Gastrocnemius medialis (tissue), 4 donors: ENCODE measurements around the gene MYO15A. TPM values are rescaled to one million over a fixed set of nuclear protein-coding genes. Genes with fewer than 3 reads are reported as not detected.

ENCODE experiments used
- ATAC-seq, 2 donors: fragments of 150-250 bp; one replicate each; pipeline ENCODE4 v1.9.1; 2016
- DNase-seq, 2 donors: peaks; one replicate each; pipeline ENCODE4 v3.0.0-alpha.2; 2019
- H3K27ac ChIP-seq, 4 donors: fragments of 200-600 bp; sonication (generic); 1 replicate in 1 of 4; 2 replicates in 3 of 4; pipeline ENCODE4 v1.5.1; 2016 to 2018; ENCODE audit warnings: mild to moderate bottlenecking in 2 of 4, moderate library complexity in 1 of 4
- H3K27me3 ChIP-seq, 3 donors: fragments of 200-600 bp; sonication (generic) in 2 of 3; 1 replicate in 1 of 3; 2 replicates in 2 of 3; pipeline versions ENCODE4 v1.5.1 to v1.6.0; 2016 to 2019; ENCODE audit warnings: mild to moderate bottlenecking in 1 of 3, moderate library complexity in 1 of 3
- H3K36me3 ChIP-seq, 2 donors: fragments of 200-600 bp; sonication (generic) in 1 of 2; one replicate each; pipeline ENCODE4 v1.5.1; 2017 to 2018
- H3K4me1 ChIP-seq, 2 donors: fragments of 200-600 bp; sonication (generic) in 1 of 2; one replicate each; pipeline ENCODE4 v1.5.1; 2016 to 2017; ENCODE audit warnings: mild to moderate bottlenecking in 2 of 2
- H3K4me3 ChIP-seq, 4 donors: fragments of 200-600 bp; sonication (generic) in 3 of 4; 1 replicate in 1 of 4; 2 replicates in 3 of 4; pipeline ENCODE4 v1.5.1; 2016 to 2019; ENCODE audit warnings: mild to moderate bottlenecking in 2 of 4
- H3K9me3 ChIP-seq, 3 donors: fragments of 200-600 bp; sonication (generic) in 2 of 3; 1 replicate in 1 of 3; 2 replicates in 2 of 3; pipeline ENCODE4 v1.5.1; 2016 to 2019
- POLR2A ChIP-seq, 2 donors: fragments of 450-650 bp; IDR thresholded peaks; one replicate each; pipeline ENCODE4 v1.6.1; 2017; ENCODE audit warnings: antibody characterized with exemption in 2 of 2, mild to moderate bottlenecking in 2 of 2, moderate library complexity in 2 of 2
- in situ Hi-C, 4 donors: fragments of 200-750 bp; cut with MboI; loops; one replicate each; pipeline versions ENCODE4 v1.15.0 to v1.8.0; 2017; ENCODE audit warnings: low sequenced_read_pairs in 4 of 4
- intact Hi-C: fragments of 100-400 bp; cut with DNase I; formaldehyde crosslinking; loops from one replicate; pipeline ENCODE4 v1.15.1; 2023; ENCODE audit warnings: low total_unique reads
- total RNA-seq, 4 donors: library from RNA; depleted of rRNA; stranded (reverse); fragments of >200 nt; gene quantifications; one replicate each; pipeline versions ENCODE4 v1.1.0 to v1.2.3, GENCODE V29; 2016
- TF ChIP-seq, protein P1 (sequence below), 5 experiments: fragments of 450-650 bp in 3 of 5; fragments of 200-600 bp in 2 of 5; sonication (generic) in 2 of 5; IDR thresholded peaks in 4 of 5; conservative IDR thresholded peaks in 1 of 5; 1 replicate in 4 of 5; 2 replicates in 1 of 5; pipeline ENCODE4 v1.5.1; 2016 to 2019; ENCODE audit warnings: antibody characterized with exemption in 5 of 5, mild to moderate bottlenecking in 3 of 5, moderate library complexity in 3 of 5

MYO15A gene
- total RNA-seq, 4 donors from 2014 or later = 0.04 to 0.70 (median 0.31) TPM; not detected in 1

DNA sequence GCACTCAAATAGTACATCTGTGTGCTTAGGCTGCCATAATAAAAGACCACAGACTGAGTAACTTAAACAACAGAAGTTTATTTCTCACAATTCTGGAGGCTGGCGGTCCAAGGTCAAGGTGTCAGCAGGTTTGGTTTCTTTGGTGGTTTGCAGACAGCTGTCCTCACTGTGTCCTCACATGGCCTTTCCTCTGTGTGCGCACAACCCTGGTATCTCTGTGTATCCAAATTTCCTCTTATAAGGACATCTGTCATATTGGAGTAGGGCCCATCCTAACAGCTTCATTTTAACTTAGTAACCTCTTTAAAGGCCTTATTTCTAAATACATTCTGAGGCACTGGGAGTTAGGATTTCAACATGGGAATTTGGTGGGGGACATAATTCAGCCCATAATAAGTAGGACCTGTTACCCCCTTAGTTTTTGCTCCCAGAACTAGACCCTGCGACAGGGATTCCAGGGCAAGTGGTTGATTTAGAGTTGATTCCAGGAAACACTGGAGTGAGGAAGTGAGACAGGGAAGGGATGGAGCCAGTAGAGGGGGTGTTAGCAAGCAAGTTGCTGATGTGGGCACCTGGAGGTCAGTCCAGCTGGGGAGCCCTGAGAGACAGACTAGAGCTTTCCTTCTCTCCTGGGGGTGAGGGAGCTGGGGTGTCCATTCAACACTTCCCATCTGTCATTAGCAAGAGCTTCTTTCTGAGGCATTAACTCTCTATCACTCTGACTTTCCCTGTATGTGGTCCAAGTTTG is 64.1 kb downstream of the MYO15A start:
- Histone ChIP-seq H3K9me3 (no peaks in the 10 kb centered on the region), H3K4me3 (no peak overlapping the region), H3K36me3 (no peaks in the 10 kb centered on the region), H3K4me1 (peaks cover 0 to 4% of the 10 kb centered on the region in 2 donors), H3K27me3 (no peaks in the 10 kb centered on the region), H3K27ac (no peak overlapping the region)
- intact Hi-C loops (no loop called here), in situ Hi-C loops (no loop called here)
- no peak for DNase-seq
- no peak for ATAC-seq
- TF ChIP-seq, protein P1, sequence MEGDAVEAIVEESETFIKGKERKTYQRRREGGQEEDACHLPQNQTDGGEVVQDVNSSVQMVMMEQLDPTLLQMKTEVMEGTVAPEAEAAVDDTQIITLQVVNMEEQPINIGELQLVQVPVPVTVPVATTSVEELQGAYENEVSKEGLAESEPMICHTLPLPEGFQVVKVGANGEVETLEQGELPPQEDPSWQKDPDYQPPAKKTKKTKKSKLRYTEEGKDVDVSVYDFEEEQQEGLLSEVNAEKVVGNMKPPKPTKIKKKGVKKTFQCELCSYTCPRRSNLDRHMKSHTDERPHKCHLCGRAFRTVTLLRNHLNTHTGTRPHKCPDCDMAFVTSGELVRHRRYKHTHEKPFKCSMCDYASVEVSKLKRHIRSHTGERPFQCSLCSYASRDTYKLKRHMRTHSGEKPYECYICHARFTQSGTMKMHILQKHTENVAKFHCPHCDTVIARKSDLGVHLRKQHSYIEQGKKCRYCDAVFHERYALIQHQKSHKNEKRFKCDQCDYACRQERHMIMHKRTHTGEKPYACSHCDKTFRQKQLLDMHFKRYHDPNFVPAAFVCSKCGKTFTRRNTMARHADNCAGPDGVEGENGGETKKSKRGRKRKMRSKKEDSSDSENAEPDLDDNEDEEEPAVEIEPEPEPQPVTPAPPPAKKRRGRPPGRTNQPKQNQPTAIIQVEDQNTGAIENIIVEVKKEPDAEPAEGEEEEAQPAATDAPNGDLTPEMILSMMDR (IDR thresholded peaks at IDR 0.05 in 4 of 5, conservative IDR thresholded peaks at IDR 0.05 in 1 of 5) = no peak
- TF ChIP-seq POLR2A (IDR thresholded peaks at IDR 0.05) = no peak

DNA sequence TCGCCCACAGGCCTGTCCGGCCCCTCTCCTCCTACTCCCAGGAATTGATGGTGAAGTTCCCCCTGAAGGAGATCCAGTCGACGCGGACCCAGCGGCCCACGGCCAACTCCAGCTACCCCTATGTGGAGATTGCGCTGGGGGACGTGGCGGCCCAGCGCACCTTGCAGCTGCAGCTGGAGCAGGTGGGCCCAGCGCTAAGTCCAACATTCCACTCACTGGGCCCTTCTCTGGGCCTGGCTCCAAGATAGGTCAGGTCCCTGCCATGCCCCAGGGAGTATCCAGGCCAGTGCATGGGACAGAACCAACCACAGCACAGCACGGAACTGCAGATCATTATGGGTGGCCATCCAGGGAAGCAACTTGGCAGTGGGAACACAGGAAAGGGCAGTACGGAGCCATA is 65.2 kb downstream of the MYO15A start:
- H3K4me1 ChIP-seq = peaks cover 0 to 4% of the 10 kb centered on the region in 2 donors
- intact Hi-C loops = no loop called here
- no peak for TF ChIP-seq POLR2A (IDR thresholded peaks at IDR 0.05)
- TF ChIP-seq, protein P1 (IDR thresholded peaks at IDR 0.05 in 4 of 5, conservative IDR thresholded peaks at IDR 0.05 in 1 of 5) = no peak
- in situ Hi-C loops = no loop called here
- H3K27ac ChIP-seq = no peak overlapping the region
- H3K27me3 ChIP-seq = no peaks in the 10 kb centered on the region
- no peaks in the 10 kb centered on the region for H3K9me3 ChIP-seq
- no peak overlapping the region for H3K4me3 ChIP-seq
- H3K36me3 ChIP-seq = no peaks in the 10 kb centered on the region
- DNase-seq (no peak), ATAC-seq (no peak)

DNA sequence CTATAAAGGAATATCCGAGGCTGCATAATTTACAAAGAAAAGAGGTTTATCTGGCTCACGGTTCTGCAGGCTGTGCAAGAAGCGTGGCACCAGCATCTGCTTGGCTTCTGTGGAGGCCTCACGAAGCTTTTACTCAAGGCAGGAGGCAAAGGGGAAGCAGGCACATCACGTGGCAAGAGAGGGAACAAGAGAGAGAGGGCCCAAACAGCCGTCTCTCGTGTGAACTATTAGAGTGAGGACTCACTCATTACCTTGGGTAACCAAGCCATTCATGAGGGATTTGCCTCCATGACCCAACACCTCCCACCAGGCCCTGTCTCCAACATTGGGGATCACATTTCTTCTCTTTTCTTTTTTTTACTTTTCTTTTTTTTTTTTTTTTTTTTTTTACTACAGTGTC is 67.6 kb downstream of the MYO15A start:
- Histone ChIP-seq H3K4me3 (no peak overlapping the region), H3K4me1 (peaks cover 0 to 4% of the 10 kb centered on the region in 2 donors), H3K27me3 (no peaks in the 10 kb centered on the region), H3K27ac (no peak overlapping the region), H3K9me3 (no peaks in the 10 kb centered on the region), H3K36me3 (no peaks in the 10 kb centered on the region)
- TF ChIP-seq, protein P1 (IDR thresholded peaks at IDR 0.05 in 4 of 5, conservative IDR thresholded peaks at IDR 0.05 in 1 of 5) = no peak
- no peak for TF ChIP-seq POLR2A (IDR thresholded peaks at IDR 0.05)
- DNase-seq (no peak), ATAC-seq (no peak)
- intact Hi-C loops = no loop called here
- in situ Hi-C loops = no loop called here

DNA sequence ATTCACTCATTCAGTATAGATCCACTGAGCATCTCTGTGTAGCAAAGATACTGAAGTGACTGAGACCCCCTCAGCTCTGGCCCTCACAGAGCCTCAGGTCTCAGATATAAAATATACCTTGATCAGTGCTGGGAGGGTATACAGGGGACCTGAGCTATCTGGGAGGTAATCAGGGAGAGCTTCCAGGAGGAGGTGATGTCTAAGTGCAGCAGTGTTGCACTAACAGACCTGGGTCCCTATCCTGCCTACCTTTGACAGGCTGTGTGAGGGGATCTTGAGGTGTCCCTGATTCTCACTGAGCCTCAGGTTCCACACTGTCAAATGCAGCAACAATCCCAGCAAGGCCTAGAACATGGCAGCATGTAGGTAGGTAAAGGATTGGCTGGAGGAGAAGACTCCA is 68.6 kb downstream of the MYO15A start:
- no peak for ATAC-seq
- DNase-seq = no peak
- TF ChIP-seq POLR2A (IDR thresholded peaks at IDR 0.05) = no peak
- TF ChIP-seq, protein P1 (IDR thresholded peaks at IDR 0.05 in 4 of 5, conservative IDR thresholded peaks at IDR 0.05 in 1 of 5) = no peak
- Histone ChIP-seq H3K27ac (no peak overlapping the region), H3K4me1 (peaks cover 4 to 7% of the 10 kb centered on the region in 2 donors), H3K36me3 (no peaks in the 10 kb centered on the region), H3K27me3 (no peaks in the 10 kb centered on the region), H3K9me3 (no peaks in the 10 kb centered on the region), H3K4me3 (no peak overlapping the region)
- in situ Hi-C loops (no loop called here), intact Hi-C loops (no loop called here)
